Stimulated activated CD8-positive, alpha-beta memory T cell treated with anti-CD3 and anti-CD28 coated beads, Interleukin-15, amount 100 ng/mL, for 24 hours (primary cell): ENCODE data around the gene SLC26A1.
A peak's percentile ranks its signal among the peaks of the same experiment; 100 is the strongest.
"Not testable (repeated sequence)": the region's sequence is repeated elsewhere in the genome, so short reads cannot be mapped to it uniquely, and the experiment has no call there.

Experiments used
- DNase-seq: peaks from one replicate; pipeline ENCODE4 v3.0.0-alpha.2; 2020; ENCODE audit warnings: low read depth

The SLC26A1 gene

DNA sequence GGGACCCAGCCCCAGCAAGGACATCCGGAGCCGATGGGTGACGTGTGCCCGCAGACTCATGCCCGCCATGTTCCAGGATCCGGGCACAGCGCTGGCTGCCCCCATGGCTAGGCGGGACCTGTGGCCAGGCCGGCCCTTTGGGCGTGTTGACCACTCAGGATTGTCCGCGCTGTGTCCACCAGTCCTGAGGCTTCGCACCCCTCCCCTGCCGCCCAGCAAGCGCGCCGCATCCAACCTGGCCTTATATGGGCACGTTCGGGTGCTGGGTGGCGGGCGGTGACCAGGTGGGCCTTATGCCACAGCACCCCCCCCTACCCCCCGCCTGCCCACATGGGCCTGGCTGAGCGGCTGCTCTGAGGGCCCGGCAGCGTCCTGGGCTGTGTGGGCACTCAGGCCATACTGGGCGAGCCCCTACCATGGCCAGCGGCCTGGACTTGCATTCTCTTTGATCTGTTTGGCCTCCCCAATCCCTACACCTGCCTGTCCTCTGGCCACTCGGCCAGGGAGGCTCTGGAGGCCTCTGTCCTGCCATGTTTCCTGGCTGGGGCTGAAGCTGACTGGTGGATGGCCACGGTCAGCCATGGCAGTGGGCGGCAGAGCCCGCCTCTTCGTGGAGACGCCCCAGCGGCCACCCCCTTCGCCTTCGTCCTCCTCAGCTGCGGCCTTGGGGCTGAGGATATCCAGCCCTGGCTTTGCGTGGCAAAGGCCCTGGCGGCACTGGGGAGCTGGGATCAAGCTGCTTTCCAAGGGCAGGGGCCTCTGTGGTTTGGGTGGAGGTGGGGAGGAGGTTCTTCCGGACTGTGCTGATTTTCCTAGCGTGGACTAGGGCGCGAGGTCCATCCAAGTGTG is 20.2 kb upstream of the SLC26A1 start:
- no peak for DNase-seq

DNA sequence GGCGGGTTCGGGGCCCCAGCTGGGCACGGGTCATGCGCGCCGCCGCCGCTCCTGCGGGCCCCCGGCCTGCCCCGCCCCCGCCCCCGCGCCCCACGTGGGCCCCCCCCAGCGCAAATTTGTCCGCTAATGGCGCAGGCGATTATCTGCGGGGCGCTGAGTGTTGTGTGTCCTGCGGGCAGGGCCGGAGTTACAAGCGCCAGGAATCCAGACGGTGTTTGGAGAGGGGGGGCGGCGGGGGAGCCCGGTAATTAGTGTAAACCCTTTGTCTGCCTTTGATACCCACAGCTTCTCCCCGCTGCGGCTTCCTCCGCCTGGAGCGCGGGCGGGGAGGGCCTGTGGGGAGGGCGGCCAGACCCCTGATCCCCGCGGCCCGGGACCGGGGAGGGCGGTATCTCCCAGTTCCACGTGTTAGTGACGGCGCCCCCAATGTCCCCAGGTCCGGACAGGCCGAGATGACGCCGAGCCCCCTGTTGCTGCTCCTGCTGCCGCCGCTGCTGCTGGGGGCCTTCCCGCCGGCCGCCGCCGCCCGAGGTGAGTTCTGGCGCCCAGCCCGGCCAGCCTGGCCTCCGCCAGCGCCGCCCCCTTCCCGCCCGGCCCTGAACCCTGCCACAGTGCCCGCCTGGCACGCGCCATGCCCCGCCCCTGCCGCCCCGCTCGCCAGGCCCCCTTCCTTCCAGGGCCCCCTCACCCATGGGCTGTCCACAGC is 19.0 kb upstream of the SLC26A1 start:
- DNase-seq = no peak

DNA sequence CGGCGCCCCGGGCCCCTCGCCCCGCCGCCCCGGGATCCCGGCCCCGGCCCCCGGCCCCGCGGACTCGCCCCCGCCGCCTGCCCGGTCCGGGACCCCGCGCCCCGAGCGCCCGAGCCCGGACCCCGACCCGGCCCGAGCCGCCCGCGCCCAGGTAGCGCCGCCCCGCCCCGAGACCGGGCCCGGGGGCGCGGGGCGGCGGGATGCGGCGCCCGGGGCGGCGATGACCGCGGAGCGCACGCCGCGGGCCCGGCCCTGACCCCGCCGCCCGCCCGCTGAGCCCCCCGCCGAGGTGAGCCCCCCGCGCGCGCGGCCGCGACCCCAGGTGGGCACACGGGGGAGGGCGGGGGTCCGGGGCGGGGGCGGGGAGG is 18.4 kb upstream of the SLC26A1 start:
- DNase-seq = no peak

DNA sequence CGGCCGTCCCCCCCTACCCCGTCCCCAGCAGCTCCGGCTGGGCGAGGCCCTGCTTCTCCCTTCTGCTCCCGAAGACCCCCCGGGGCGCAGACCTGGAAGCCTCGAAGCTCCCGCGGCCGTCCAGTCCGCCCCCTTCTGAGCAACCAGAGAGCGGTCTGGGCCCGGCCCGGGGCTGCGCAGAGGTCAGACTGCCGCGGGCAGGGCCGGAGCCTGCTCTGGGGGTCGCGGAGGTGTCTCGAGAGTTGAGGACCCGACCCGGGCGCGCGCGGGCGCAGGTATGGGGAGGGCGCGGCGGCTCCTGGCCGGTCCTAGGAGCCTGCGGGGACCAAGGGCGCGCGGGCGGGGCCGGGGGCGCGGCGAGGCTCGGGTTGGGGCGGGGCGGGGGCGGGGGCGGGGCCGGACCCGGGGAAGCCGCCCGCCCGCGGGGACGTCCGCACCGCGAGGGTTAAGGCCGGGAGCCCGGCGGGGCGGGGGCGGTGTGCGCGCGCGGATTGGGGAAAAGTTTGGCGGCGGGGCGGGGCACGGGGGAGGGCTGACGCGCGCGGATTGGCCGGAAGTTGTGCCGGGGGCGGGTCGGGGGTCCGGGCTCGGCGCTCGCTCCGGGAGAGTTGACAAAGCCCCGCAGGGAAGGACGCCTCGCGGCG is 17.9 kb upstream of the SLC26A1 start, which contains the start of gene FGFRL1:
TSS of gene FGFRL1 (plus strand) at position 605 of the 644 bp plus-strand sequence. CDS start 860 bp downstream, outside the sequence.
- DNase-seq = peak; percentile 90

DNA sequence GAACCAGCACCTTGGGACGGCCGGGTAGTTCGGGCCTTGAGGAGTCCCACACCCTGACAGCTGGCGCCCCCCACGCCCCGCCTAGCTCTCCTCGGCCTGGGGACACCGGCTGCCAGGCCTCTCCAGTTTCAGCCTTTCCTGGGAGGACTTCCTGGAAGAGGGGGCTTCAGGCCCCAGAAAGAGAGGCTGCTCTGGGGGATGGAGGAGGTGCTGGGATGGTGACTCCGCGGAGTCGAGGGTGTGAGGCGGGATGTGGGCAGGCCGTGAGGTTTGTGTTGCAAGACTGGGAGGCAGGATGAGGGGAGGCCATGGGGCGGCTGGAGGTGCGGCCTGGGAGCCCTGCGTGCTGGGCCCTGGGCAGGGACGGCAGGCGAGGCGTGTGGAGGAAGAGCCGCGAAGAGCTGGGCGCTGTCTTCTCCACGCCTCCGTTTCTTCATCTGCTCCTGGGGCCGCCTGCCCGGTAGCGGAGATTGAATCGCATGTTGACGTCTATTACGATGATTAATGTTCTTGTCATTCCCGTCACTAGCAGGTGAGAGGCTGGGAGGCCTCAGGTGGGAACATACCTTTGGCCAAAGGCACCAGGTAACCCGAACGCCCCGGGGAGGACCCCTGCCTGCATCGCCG is 17.3 kb upstream of the SLC26A1 start:
- DNase-seq = no peak

DNA sequence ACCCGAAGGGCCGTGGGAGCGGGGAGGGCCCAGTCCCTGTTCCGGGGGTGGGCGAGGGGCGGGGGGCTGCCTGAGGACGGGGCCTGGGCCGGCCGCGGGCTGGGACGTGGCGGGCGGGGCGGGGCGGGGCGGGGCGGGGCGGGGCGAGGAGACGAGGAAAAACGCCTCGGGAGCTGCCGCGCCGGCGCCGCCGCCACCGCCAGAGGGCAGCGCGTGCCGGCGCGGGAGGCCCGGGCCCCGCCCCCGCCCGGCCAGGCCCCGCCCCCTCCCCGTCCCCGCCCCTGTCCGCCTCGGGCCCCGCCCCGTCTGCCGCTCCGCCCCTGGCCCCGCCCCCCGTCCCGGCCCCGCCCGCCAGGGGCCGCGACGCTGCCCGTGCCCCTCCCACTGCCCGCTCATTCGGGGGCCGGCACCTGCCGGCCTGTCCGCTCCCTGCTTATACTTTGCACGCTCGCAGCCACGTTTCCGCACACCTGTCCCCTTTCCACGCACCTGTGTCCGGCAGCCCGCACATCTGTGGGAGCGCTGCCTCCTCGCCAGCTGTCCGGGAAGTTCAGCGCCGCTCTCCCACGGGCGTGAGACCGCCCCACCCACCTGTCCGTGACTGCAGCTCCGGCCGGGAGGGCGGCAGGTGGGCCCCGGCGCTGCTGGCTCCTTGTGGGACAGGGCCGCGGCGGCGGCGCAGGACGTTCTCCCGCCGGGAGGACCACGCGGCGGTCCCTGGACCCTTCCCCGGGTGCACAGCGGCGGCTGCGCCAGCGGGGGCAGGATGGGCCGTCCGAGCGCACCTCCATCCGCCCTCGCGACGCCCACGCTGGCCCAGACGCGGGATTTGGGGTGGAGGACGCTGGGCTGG is 16.6 kb upstream of the SLC26A1 start:
- DNase-seq = peak; percentile 77

DNA sequence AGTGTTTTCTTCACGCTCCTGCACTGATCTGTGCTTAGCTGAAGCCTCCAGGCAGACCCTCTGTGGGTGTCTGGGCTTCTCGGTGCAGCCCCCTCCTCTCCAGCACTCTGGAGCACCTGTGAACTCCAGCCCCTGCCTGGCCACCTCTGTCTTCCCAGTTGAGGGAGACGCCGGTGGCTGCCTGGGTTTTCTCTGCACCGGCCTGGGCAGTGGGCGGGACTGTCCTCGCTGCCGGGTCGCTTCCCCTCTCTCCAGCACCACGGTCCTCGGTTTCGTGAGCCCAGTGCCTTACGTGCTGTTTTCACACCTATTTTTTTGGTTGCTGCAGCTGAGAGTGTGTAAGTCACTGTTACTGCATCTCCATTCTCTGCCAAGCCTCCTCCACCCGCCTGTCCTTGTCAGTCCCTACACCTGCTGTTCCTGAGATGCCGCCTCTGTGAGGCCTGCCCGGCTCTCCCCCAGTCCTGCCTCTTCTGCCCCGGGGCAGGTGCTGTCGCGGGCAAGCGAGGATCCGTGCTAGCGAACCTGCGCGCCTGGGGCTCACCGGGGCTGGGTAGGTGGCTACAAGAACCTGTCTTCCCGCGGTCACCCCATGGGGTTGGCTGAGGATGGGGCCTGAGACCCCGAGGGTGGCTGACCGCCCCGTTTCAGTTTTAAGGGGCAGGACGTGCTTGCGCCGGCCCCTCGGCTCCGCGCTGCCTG is 15.8 kb upstream of the SLC26A1 start:
- no peak for DNase-seq

DNA sequence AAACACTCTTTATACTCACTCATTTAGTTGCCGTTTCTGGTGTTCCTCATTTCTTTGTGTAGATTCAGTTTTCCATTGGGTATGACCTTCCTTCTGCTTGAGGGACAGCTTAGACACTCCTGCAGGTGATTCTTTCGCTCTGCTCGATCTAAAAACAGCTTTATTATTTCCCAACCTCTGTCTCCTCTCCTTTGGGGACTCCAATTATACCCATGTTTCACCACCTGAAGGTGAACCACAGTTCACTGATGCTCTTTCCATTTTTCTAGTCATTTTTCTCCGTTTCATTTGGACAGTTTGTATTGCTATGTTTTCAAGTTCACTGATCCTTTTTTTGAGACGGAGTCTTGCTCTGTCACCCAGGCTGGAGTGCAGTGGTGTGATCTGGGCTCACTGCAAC is 13.7 kb upstream of the SLC26A1 start:
- no peak for DNase-seq

DNA sequence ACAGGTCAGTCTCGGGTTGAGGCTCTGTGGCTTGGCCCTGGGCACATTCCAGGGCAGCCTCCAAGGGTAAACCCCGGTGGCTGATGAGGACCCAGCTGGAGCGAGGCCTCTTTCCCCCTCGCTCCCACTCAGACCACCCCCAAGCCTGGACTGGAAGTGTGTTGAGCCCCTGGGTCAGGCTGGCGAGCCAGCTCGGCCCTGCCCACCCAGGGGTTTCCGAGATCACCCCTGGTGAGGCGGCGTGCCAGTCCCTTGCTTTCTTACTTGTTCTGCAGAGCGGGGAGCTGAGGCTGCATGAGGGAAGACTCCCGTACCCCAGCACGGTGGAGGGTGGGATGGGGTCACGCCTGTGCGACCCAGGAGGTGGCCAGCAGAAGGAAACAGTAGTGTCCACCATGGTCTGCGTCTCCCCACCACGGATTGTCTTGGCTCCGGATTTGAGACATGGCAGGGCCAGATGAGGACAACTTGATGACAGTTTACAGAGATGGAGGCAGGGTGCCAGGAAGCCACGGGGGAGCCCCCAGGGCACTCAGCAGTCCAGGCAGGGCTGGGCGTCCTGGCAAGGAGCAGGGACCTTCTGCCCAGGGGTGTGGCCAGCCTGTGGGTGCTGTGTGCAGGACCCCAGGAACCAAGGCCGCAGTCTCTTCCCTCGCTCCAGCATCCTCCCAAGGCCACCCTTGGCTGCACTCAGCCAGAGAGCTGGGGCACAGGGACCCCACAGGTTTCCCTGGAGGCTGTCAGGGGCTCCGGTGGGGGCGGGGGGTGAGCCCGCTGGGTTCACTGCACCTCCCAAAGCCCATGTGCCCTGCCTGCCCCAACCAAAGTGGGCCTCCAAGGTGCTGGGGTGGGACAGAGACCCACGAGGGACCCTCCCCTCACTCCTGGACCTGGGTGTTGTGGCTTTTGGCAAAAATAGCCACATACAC is 11.6 kb upstream of the SLC26A1 start:
- DNase-seq = no peak

DNA sequence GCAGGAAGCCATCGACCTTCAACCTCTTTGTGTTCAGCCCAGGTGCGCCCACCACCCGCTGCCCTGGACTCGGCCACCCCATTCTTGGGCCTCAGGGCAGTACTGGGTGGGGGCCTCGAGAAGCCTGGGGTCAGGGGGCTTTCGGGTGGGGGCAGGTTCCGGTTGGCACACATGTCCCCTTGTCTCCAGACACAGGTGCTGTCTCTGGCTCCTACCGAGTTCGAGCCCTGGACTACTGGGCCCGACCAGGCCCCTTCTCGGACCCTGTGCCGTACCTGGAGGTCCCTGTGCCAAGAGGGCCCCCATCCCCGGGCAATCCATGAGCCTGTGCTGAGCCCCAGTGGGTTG is 10.8 kb upstream of the SLC26A1 start:
- DNase-seq = no peak

DNA sequence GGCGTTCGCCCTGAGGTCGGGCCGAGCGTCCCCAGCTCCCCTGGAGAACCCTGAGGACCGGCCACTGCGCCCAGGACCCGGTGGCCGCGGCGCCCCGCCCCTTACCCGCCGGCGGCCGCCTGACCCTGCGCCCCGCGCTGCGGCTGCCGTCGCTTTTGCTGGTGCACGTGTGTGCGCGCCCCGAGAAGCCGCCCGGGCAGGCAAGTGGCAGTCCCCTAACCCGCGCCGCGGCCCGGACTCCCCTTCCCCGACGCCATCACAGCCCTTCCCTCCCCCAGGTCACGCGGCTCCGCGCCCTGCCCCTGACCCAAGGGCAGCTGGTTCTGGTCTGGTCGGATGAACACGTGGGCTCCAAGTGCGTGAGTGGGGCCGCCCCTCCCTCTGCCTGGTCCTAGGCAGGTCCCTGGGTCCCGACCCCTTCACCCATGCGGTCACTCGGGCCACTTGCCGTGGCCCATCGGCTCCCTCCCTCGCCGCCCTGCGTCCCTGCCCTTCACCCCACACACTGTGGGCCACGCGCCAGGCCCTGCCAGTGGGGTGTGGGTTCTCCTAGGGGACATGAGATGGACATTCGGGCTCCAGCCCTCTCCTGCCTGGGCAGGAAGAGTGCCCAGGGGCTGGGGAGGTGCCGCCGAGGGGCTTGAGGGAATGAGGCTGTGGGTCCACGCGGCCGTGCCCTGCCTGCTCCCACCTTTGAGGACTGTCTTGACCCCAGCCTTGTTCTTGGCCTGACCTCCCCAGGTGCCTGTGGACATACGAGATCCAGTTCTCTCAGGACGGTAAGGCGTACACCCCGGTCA is 10.3 kb upstream of the SLC26A1 start:
- DNase-seq = no peak

DNA sequence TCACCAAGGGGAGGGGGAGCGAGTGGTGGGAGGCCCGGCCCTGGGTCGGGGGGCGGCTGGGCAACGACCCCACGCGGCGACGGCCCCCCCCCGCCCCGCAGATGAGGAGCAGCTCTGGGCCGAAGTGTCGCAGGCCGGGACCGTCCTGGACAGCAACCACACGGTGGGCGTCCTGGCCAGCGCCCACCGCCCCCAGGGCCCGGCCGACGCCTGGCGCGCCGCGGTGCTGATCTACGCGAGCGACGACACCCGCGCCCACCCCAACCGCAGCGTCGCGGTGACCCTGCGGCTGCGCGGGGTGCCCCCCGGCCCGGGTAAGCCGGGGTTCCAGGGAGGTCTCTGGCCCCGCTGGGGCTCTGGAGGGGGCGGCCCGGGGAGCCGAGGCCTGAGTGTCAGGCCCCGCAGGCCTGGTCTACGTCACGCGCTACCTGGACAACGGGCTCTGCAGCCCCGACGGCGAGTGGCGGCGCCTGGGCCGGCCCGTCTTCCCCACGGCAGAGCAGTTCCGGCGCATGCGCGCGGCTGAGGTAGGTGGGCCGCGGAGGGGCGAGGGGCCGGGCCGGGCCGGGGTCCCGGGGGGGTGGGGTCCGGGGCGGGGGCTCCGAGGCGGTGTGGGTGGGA is 9.5 kb upstream of the SLC26A1 start:
- DNase-seq = no peak

DNA sequence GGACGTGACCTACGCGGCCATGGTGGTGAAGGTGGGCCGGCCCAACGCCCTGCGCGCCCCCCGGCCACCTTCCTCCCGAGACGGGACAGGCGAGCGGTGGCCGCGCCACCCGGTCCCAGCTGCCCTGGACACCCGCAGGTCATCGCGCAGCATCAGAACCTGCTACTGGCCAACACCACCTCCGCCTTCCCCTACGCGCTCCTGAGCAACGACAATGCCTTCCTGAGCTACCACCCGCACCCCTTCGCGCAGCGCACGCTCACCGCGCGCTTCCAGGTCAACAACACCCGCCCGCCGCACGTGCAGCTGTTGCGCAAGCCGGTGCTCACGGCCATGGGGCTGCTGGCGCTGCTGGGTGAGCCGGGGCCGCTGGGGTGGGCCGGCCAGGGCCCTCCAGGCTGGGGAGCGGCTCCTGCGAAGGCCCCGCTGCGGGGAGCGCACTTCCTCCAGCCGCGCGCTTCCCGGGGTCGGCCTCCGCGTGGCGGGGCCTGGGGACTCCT is 9.0 kb upstream of the SLC26A1 start:
- DNase-seq = no peak

DNA sequence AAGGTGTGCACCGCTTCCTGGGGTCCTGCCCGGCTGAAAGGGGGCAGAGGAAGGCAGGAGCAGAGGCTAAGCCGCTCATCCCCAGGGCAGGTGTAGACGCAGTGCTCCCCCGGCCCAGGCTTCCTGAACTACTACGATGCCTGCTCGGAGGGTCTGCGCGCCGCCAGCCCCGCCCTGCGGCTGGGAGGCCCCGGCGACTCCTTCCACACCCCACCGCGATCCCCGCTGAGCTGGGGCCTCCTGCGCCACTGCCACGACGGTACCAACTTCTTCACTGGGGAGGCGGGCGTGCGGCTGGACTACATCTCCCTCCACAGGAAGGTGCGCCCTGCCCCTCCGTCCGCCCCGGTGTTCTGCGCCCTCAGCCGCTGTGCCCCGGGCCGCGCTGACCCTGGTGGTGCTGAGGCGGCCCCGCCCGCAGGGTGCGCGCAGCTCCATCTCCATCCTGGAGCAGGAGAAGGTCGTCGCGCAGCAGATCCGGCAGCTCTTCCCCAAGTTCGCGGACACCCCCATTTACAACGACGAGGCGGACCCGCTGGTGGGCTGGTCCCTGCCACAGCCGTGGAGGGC is 8.4 kb upstream of the SLC26A1 start:
- no peak for DNase-seq

DNA sequence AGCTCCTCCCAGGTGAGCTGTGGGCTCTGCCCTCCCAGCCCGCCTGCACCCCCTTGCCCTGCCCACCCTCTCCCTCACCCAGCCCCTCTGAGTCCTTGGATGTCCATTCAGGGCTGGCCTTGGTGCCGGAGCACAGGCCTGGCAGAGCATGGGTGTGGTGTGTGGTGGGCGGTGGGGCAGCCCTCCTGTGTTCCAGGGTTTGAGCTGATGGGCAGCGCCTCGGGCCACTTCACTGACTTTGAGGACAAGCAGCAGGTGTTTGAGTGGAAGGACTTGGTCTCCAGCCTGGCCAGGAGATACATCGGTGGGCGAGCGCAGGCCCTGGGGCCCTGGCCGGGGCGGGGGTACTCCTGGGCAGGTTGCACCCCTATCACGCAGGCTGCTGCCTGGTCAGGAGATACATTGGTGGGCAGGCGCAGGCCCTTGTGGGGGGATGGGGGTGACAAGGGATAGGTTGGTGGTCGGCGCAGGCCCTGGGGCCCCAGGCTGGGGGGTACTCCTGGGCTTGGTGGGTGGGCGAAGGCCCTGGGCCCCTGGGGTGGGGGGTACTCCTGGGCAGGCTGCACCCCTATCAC is 7.6 kb upstream of the SLC26A1 start:
- no peak for DNase-seq

DNA sequence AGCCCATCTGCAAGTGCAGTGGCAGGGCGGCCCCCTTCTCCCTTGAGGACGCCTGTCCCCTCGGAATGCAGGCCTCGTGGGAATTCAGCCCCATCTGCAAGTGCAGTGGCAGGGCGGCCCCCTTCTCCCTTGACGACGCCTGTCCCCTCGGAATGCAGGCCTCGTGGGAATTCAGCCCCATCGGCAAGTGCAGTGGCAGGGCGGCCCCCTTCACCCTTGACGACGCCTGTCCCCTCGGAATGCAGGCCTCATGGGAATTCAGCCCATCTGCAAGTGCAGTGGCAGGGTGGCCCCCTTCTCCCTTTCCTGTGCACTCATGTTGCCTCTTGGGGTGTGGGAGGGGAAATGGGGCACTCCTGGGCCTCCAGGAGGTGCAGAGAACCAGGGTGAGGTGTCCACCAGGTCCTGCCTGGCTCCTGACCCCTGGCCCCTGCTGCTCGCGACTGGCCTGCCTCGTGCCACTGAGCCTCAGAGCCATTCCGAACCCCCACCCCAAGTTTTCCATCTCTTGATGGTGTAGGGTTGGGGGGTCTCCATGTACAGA is 6.8 kb upstream of the SLC26A1 start:
- DNase-seq = no peak

DNA sequence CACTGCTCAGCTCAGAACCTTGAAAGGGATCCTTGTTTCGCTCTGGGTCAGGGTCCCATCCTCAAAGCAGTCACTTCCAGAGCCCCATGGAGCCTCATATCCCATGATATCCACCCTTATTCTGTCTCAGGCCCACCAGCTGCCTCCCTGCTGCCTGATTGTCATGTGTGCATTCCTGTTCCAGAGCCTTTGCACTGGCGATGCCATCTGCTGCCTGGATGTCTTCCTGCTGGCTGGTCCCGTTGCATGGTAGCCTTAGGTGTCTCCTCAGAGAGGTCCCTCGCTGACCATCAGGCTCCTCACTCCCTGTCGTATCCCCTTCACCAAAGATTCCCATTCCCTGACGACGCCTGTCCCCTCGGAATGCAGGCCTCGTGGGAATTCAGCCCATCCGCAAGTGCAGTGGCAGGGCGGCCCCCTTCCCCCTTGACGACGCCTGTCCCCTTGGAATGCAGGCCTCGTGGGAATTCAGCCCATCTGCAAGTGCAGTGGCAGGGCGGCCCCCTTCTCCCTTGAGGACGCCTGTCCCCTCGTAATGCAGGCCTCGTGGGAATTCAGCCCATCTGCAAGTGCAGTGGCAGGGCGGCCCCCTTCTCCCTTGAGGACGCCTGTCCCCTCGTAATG is 6.1 kb upstream of the SLC26A1 start:
- not testable (repeated sequence) for DNase-seq
